ENCODE data around the gene DDHD1. TPM values are rescaled to one million over a fixed set of nuclear protein-coding genes. Genes with fewer than 3 reads are reported as not detected.

DDHD1 gene
- total RNA-seq, 4 donors from 2014 or later, result 5.3 to 42.1 (median 12.6) TPM

DNA sequence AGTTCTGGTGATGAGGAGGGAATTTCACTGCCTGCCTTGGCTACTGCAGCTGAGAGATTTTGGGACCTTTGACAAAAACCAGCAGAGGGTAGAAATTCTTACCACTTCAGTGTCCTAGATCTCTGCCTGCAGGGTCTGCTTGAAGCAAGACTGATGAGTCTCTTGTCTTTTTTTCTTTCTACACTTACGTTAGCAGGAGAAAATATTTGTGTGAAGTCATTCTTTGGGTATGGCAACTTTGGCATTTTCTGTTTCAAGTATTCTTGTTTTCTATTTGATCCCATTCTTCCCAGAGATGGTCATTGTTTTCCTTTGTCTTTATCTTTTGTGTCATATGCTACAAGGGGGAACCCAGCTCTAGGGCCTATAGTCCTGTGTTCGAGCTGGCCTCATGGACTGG, 136.6 kb downstream of the DDHD1 start:
- no peak overlapping the region for H3K27ac ChIP-seq
- H3K27me3 ChIP-seq, result no peaks in the 10 kb centered on the region
- TF ChIP-seq POLR2A (IDR thresholded peaks at IDR 0.05), result no peak
- no peak for TF ChIP-seq CTCF (IDR thresholded peaks at IDR 0.05)
- no peak for DNase-seq
- no peaks in the 10 kb centered on the region for H3K9me3 ChIP-seq
- no peaks in the 10 kb centered on the region for H3K36me3 ChIP-seq
- no peaks in the 10 kb centered on the region for H3K4me1 ChIP-seq
- no peak overlapping the region for H3K4me3 ChIP-seq

GRCh38 chr14:53011053-53011462, 142.1 kb downstream of the DDHD1 start:
- no peak for TF ChIP-seq POLR2A (IDR thresholded peaks at IDR 0.05)
- TF ChIP-seq CTCF (IDR thresholded peaks at IDR 0.05), result no peak
- Histone ChIP-seq H3K9me3 (no peaks in the 10 kb centered on the region), H3K4me3 (no peak overlapping the region), H3K27me3 (no peaks in the 10 kb centered on the region), H3K36me3 (no peaks in the 10 kb centered on the region), H3K4me1 (no peaks in the 10 kb centered on the region), H3K27ac (peak overlapping the region in 3 of 4 donors; percentile 10 to 67 (median 17))
- peak in 1 of 3 donors; percentile 78 for DNase-seq

DNA sequence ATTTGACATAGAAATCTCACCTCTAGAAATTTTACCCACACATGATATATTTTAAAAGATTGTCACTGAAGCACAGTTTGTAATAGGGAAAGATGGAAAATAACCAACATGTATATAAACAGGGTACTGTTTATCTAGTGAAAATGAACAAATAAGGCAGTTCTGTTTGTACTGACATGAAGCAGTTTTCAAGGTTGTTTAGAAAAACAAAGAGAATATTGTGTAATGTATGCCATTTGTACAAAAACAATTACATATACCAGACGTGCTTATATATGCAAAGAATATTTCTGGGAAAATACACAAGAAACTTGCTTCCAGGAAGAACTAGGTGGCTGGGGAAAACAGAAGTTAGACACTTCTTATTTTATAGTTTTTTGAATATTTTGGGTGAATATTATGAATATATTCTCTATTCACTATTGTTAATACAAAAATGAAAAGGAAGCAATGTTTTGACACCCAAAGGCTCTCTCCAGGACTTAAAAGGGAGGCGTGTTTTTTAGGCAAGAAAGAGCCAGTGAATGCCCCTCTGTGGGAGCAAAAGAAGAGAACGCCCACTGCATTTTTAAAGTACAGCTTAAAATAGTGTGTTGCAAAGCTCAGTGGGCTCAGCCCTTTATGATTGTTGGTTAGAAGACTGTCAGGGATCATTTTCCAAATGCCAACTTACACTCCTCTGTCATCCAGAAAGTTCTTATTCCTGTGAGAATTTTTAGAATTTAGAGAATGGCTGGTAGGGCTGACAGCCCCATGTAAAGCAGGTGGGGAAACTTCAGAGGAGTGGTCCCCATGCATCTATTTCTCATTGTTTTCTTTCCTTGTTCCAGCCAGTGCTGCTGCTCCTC, 142.7 kb downstream of the DDHD1 start:
- Histone ChIP-seq H3K27ac (peak overlapping the region in 3 of 4 donors; percentile 10 to 67 (median 17)), H3K4me3 (no peak overlapping the region), H3K9me3 (no peaks in the 10 kb centered on the region), H3K27me3 (no peaks in the 10 kb centered on the region), H3K36me3 (no peaks in the 10 kb centered on the region), H3K4me1 (no peaks in the 10 kb centered on the region)
- no peak for TF ChIP-seq POLR2A (IDR thresholded peaks at IDR 0.05)
- no peak for TF ChIP-seq CTCF (IDR thresholded peaks at IDR 0.05)
- DNase-seq, result no peak

DNA sequence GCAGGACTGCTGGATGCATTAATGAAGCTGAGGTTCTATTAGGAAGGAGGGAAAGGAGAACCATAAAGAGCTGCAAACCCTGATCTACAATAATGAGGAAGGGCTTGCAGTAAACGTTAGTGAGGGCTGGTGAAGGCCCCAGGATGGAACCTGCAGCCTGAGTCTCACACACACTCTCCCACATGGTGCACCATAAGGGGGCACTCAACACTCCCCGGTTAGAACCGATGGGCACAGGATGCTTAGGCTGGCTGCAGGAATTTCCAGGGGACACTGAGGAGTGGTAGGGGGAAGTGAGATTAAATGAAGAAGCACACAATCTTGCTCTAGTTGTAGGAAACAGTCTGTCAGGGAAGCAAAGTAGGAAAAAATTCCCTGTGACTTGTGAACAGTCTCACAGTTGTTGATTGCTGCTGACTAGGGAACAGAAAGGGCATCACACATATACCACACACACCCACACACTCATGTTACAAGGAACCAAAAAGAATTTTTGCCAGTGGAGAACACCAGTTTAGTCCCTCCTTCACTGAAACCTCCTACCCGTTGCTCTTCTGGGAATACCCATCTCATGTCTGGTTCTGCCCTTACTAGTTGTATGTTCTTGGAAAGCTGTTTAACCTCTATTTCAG, 146.1 kb downstream of the DDHD1 start:
- H3K36me3 ChIP-seq, result no peaks in the 10 kb centered on the region
- no peak for DNase-seq
- H3K27me3 ChIP-seq, result no peaks in the 10 kb centered on the region
- no peak overlapping the region for H3K4me3 ChIP-seq
- TF ChIP-seq CTCF (IDR thresholded peaks at IDR 0.05), result no peak
- TF ChIP-seq POLR2A (IDR thresholded peaks at IDR 0.05), result no peak
- H3K4me1 ChIP-seq, result no peaks in the 10 kb centered on the region
- H3K27ac ChIP-seq, result no peak overlapping the region
- H3K9me3 ChIP-seq, result no peaks in the 10 kb centered on the region

GRCh38 chr14:53004976-53005375, 148.1 kb downstream of the DDHD1 start:
- DNase-seq, result no peak
- Histone ChIP-seq H3K4me3 (no peak overlapping the region), H3K9me3 (no peaks in the 10 kb centered on the region), H3K27ac (no peak overlapping the region), H3K36me3 (no peaks in the 10 kb centered on the region), H3K27me3 (no peaks in the 10 kb centered on the region), H3K4me1 (no peaks in the 10 kb centered on the region)
- TF ChIP-seq CTCF (IDR thresholded peaks at IDR 0.05) (no peak), POLR2A (IDR thresholded peaks at IDR 0.05) (no peak)

Measured in Peyer's patch (tissue), 4 donors.